Embryonic facial prominence (tissue), 1 donor: Measurements from ENCODE around the gene LRRIQ1.
"Not testable (repeated sequence)": the region's sequence is repeated elsewhere in the genome, so short reads cannot be mapped to it uniquely, and the experiment has no call there.

Source experiments
- DNase-seq: peaks from one replicate; pipeline ENCODE4 v3.0.0-alpha.2; 2016; ENCODE audit errors: extremely low spot score

LRRIQ1 gene

GRCh38 chr12:85036234-85036707 lies at the start of gene LRRIQ1, which contains the start of gene TSPAN19:
Gene LRRIQ1 (plus strand): TSS chr12:85036351. CDS start chr12:85038177, 1,826 bp downstream.
Gene TSPAN19 (minus strand): TSS chr12:85036277. CDS start chr12:85029946, 6,331 bp downstream.
- DNase-seq, result peak; percentile 92

GRCh38 chr12:84986586-84986985 lies 49.6 kb upstream of the LRRIQ1 start:
- no peak for DNase-seq

- DNase-seq, result no peak
These were observed 41.7 kb upstream of the LRRIQ1 start for GRCh38 chr12:84994426-84994825.

- no peak for DNase-seq
These were observed 40.5 kb upstream of the LRRIQ1 start for GRCh38 chr12:84995641-84996040.

- no peak for DNase-seq
These were observed 39.4 kb upstream of the LRRIQ1 start for GRCh38 chr12:84996759-84997158.

GRCh38 chr12:84998341-84998740 lies 37.8 kb upstream of the LRRIQ1 start:
- no peak for DNase-seq

GRCh38 chr12:85000729-85001128 lies 35.4 kb upstream of the LRRIQ1 start:
- no peak for DNase-seq

GRCh38 chr12:85002778-85003296 lies 33.3 kb upstream of the LRRIQ1 start:
- no peak for DNase-seq

- no peak for DNase-seq
These were observed 31.9 kb upstream of the LRRIQ1 start for GRCh38 chr12:85004204-85004603.

- not testable (repeated sequence) for DNase-seq
These were observed 31.1 kb upstream of the LRRIQ1 start for GRCh38 chr12:85005047-85005446.

- DNase-seq, result no peak
These were observed 30.5 kb upstream of the LRRIQ1 start for GRCh38 chr12:85005615-85006014.

- DNase-seq, result no peak
These were observed 29.9 kb upstream of the LRRIQ1 start for GRCh38 chr12:85006206-85006605.

- no peak for DNase-seq
These were observed 28.3 kb upstream of the LRRIQ1 start for GRCh38 chr12:85007836-85008235.

- DNase-seq, result no peak
These were observed 19.7 kb upstream of the LRRIQ1 start for GRCh38 chr12:85016413-85016812.

- DNase-seq, result no peak
These were observed 19.0 kb upstream of the LRRIQ1 start for GRCh38 chr12:85017133-85017532.

GRCh38 chr12:85017618-85018017 lies 18.5 kb upstream of the LRRIQ1 start:
- no peak for DNase-seq

GRCh38 chr12:85018098-85018497 lies 18.1 kb upstream of the LRRIQ1 start:
- no peak for DNase-seq

- DNase-seq, result no peak
These were observed 6.7 kb upstream of the LRRIQ1 start for GRCh38 chr12:85029456-85029855.

GRCh38 chr12:85036733-85037132 lies 582 bp downstream of the LRRIQ1 start:
- DNase-seq, result no peak

- no peak for DNase-seq
These were observed 5.2 kb downstream of the LRRIQ1 start for GRCh38 chr12:85041395-85041794.

- no peak for DNase-seq
These were observed 7.7 kb downstream of the LRRIQ1 start for GRCh38 chr12:85043829-85044228.

- DNase-seq, result no peak
These were observed 21.3 kb downstream of the LRRIQ1 start for GRCh38 chr12:85057370-85057963.

- no peak for DNase-seq
These were observed 22.2 kb downstream of the LRRIQ1 start for GRCh38 chr12:85058339-85058738.

GRCh38 chr12:85059594-85059993 lies 23.4 kb downstream of the LRRIQ1 start:
- no peak for DNase-seq
